Mesendoderm (in vitro differentiated cells): Measurements from ENCODE around the gene SPTSSB.

ENCODE experiments used
- DNase-seq: peaks from one replicate; pipeline ENCODE4 v3.0.0; 2013
- H2AK5ac ChIP-seq: 2 replicates; pipeline ENCODE4 v1.6.1; 2013; ENCODE audit warnings: low read length, inconsistent platforms
- H2BK120ac ChIP-seq: 2 replicates; pipeline ENCODE4 v1.6.1; 2013; ENCODE audit warnings: low read depth, mild to moderate bottlenecking, low read length, moderate library complexity, mixed read lengths
- H2BK15ac ChIP-seq: replicated peaks from 2 replicates; pipeline ENCODE4 v1.6.1; 2013; ENCODE audit warnings: low read depth, mild to moderate bottlenecking, moderate library complexity
- H2BK5ac ChIP-seq: 2 replicates; pipeline ENCODE4 v1.6.1; 2013; ENCODE audit warnings: low read length, inconsistent platforms
- H3K18ac ChIP-seq: 2 replicates; pipeline ENCODE4 v1.6.1; 2013; ENCODE audit warnings: mild to moderate bottlenecking, low read length, mixed read lengths
- H3K23ac ChIP-seq: one replicate; pipeline ENCODE4 v1.6.1; 2013; ENCODE audit warnings: low read length
- H3K27ac ChIP-seq: 2 replicates; pipeline ENCODE4 v1.5.1; 2013; ENCODE audit warnings: low read depth, mild to moderate bottlenecking, inconsistent platforms, low read length, moderate library complexity
- H3K27me3 ChIP-seq: 2 replicates; pipeline ENCODE4 v1.6.1; 2013; ENCODE audit warnings: low read length, control low read depth, mild to moderate bottlenecking, inconsistent platforms; ENCODE audit not compliant: insufficient read depth, poor library complexity
- H3K36me3 ChIP-seq: 2 replicates; pipeline ENCODE4 v1.6.1; 2013; ENCODE audit warnings: low read length, inconsistent platforms; ENCODE audit not compliant: control insufficient read depth, insufficient read depth
- H3K4ac ChIP-seq: one replicate; pipeline ENCODE4 v1.6.1; 2013; ENCODE audit warnings: low read depth, mild to moderate bottlenecking, low read length, moderate library complexity
- H3K4me1 ChIP-seq: 2 replicates; pipeline ENCODE4 v1.6.1; 2013; ENCODE audit warnings: low read depth, low read length, inconsistent platforms; ENCODE audit not compliant: control insufficient read depth
- H3K4me2 ChIP-seq: 2 replicates; pipeline ENCODE4 v1.6.1; 2013; ENCODE audit warnings: low read length
- H3K4me3 ChIP-seq: 2 replicates; pipeline ENCODE4 v1.5.1; 2013; ENCODE audit warnings: mild to moderate bottlenecking, low read length
- H3K56ac ChIP-seq: one replicate; pipeline ENCODE4 v1.6.1; 2013; ENCODE audit warnings: low read length
- H3K79me1 ChIP-seq: 2 replicates; pipeline ENCODE4 v1.6.1; 2013; ENCODE audit warnings: low read length, inconsistent platforms
- H3K79me2 ChIP-seq: 2 replicates; pipeline ENCODE4 v1.6.1; 2013; ENCODE audit warnings: mild to moderate bottlenecking, low read length; ENCODE audit not compliant: control insufficient read depth, insufficient read depth
- H3K9ac ChIP-seq: 2 replicates; pipeline ENCODE4 v1.6.1; 2013; ENCODE audit warnings: low read length, inconsistent platforms
- H4K5ac ChIP-seq: one replicate; pipeline ENCODE4 v1.6.1; 2013; ENCODE audit warnings: low read length
- H4K8ac ChIP-seq: one replicate; pipeline ENCODE4 v1.6.1; 2013; ENCODE audit warnings: low read depth, mild to moderate bottlenecking, control low read depth, low read length, moderate library complexity
- WGBS: extraction: QIAGEN DNeasy Blood & Tissue Kit; methylation state at CpG from one replicate; pipeline ENCODE4 v1.1.7; 2013; ENCODE audit warnings: low lambda C conversion rate, missing lambda C conversion rate; ENCODE audit not compliant: insufficient coverage; ENCODE audit errors: extremely low coverage; 5-methylcytosine and 5-hydroxymethylcytosine counted together

The SPTSSB gene

GRCh38 chr3:161413855-161414210, 42.5 kb upstream of the SPTSSB start:
- H3K18ac ChIP-seq, result no peak overlapping the region
- no peaks in the 10 kb centered on the region for H3K79me2 ChIP-seq
- no peak for DNase-seq
- H3K9ac ChIP-seq, result no peak overlapping the region
- no peak overlapping the region for H4K5ac ChIP-seq
- H3K36me3 ChIP-seq, result no peaks in the 10 kb centered on the region
- no peak overlapping the region for H3K27ac ChIP-seq
- H3K4me2 ChIP-seq, result no peak overlapping the region
- no peak overlapping the region for H3K4ac ChIP-seq
- H4K8ac ChIP-seq, result no peak overlapping the region
- H2BK15ac ChIP-seq, result no peak overlapping the region
- no peak overlapping the region for H3K23ac ChIP-seq
- no peak overlapping the region for H3K4me3 ChIP-seq
- no peak overlapping the region for H2AK5ac ChIP-seq
- H2BK5ac ChIP-seq, result no peak overlapping the region
- H3K27me3 ChIP-seq, result no peaks in the 10 kb centered on the region
- no peak overlapping the region for H3K56ac ChIP-seq
- peaks cover 2% of the 10 kb centered on the region for H3K4me1 ChIP-seq
- no CpG with 5 or more reads among the region's 1 CpG for WGBS
- H2BK120ac ChIP-seq, result no peak overlapping the region
- no peaks in the 10 kb centered on the region for H3K79me1 ChIP-seq

- Histone ChIP-seq H3K27me3 (no peaks in the 10 kb centered on the region), H3K4me3 (no peak overlapping the region)
- peak; percentile 11 for DNase-seq
Observed at GRCh38 chr3:161413127-161413854, 42.0 kb upstream of the SPTSSB start.

DNA sequence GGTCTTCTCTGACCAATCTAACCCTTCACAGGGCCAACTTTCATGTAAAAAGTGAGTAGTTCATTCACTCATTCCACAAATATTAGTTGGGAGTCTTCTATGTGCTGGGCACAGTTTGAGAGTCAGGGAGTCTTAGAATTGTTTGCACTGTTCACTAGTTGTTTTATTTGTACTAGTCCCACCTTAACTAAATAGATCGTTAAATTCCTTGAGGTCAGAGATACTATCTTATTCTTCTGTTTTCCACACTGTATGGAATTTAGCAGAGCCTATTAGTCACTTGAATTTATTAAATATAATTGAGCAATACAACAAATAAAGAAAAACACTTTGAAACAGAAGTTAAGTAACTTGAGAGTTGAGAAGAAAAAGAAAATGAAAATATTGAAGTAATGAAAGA, 40.8 kb upstream of the SPTSSB start:
- H4K8ac ChIP-seq, result no peak overlapping the region
- no peak overlapping the region for H2BK15ac ChIP-seq
- no peak overlapping the region for H4K5ac ChIP-seq
- no peak overlapping the region for H3K4me3 ChIP-seq
- H3K36me3 ChIP-seq, result no peaks in the 10 kb centered on the region
- no peak overlapping the region for H3K4me2 ChIP-seq
- no peak for DNase-seq
- no peak overlapping the region for H3K23ac ChIP-seq
- H3K18ac ChIP-seq, result no peak overlapping the region
- H3K79me2 ChIP-seq, result no peaks in the 10 kb centered on the region
- peaks cover 2% of the 10 kb centered on the region for H3K4me1 ChIP-seq
- peak overlapping the region; percentile 73 for H2BK120ac ChIP-seq
- H3K27me3 ChIP-seq, result no peaks in the 10 kb centered on the region
- H3K4ac ChIP-seq, result no peak overlapping the region
- no peak overlapping the region for H3K56ac ChIP-seq
- H3K79me1 ChIP-seq, result no peaks in the 10 kb centered on the region
- H3K9ac ChIP-seq, result no peak overlapping the region
- no CpG with 5 or more reads among the region's 1 CpG for WGBS
- H2BK5ac ChIP-seq, result no peak overlapping the region
- H3K27ac ChIP-seq, result no peak overlapping the region
- H2AK5ac ChIP-seq, result no peak overlapping the region

More at GRCh38 chr3:161413127-161413854, 42.0 kb upstream of the SPTSSB start:
- H3K23ac ChIP-seq, result no peak overlapping the region
- H3K27ac ChIP-seq, result no peak overlapping the region
- no peak overlapping the region for H3K4me2 ChIP-seq
- H2BK15ac ChIP-seq, result no peak overlapping the region
- no peak overlapping the region for H3K18ac ChIP-seq
- H3K79me1 ChIP-seq, result no peaks in the 10 kb centered on the region
- H3K36me3 ChIP-seq, result no peaks in the 10 kb centered on the region
- H2BK5ac ChIP-seq, result no peak overlapping the region
- H2BK120ac ChIP-seq, result no peak overlapping the region
- no CpG with 5 or more reads among the region's 2 CpGs for WGBS
- no peak overlapping the region for H4K8ac ChIP-seq
- H3K56ac ChIP-seq, result no peak overlapping the region
- no peak overlapping the region for H2AK5ac ChIP-seq
- no peak overlapping the region for H4K5ac ChIP-seq
- no peak overlapping the region for H3K9ac ChIP-seq
- no peaks in the 10 kb centered on the region for H3K79me2 ChIP-seq
- no peak overlapping the region for H3K4ac ChIP-seq
- peaks cover 2% of the 10 kb centered on the region for H3K4me1 ChIP-seq

- Histone ChIP-seq H3K4me3 (no peak overlapping the region), H3K4me1 (peaks cover 2% of the 10 kb centered on the region), H3K27ac (no peak overlapping the region), H3K4ac (no peak overlapping the region), H2AK5ac (no peak overlapping the region), H3K36me3 (no peaks in the 10 kb centered on the region), H2BK5ac (no peak overlapping the region), H4K5ac (no peak overlapping the region), H3K4me2 (no peak overlapping the region), H2BK15ac (no peak overlapping the region), H3K18ac (no peak overlapping the region), H3K79me1 (no peaks in the 10 kb centered on the region), H3K27me3 (no peaks in the 10 kb centered on the region), H3K79me2 (no peaks in the 10 kb centered on the region), H3K23ac (no peak overlapping the region), H3K56ac (peak overlapping the region; percentile 53), H3K9ac (no peak overlapping the region), H2BK120ac (no peak overlapping the region), H4K8ac (no peak overlapping the region)
- WGBS, result no CpG with 5 or more reads among the region's 3 CpGs
- peak; percentile 14 for DNase-seq
Observed at GRCh38 chr3:161409858-161410257, 38.5 kb upstream of the SPTSSB start.

DNA sequence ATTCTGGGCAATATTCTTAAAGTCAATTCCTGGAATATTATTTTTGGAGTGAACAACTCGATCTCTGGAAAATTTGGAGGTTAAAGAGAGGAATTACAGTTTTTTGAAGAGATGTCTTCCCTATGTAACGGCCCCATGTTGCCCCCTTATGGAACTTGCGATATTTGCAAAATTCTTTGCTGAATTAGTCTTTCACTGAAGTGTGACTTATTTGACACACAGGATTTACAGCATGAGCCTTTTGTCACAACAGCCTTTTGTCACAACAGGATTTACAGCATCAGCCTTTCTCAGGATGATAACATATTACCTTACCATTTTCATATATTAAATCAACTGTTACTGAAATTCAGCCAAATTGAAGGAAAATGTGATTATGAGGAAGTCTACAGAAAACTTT, 37.8 kb upstream of the SPTSSB start:
- no peak overlapping the region for H2BK15ac ChIP-seq
- H4K8ac ChIP-seq, result no peak overlapping the region
- H3K4me2 ChIP-seq, result no peak overlapping the region
- no peak overlapping the region for H3K27ac ChIP-seq
- H3K4me1 ChIP-seq, result peaks cover 2% of the 10 kb centered on the region
- H3K27me3 ChIP-seq, result no peaks in the 10 kb centered on the region
- no peak overlapping the region for H3K4ac ChIP-seq
- H2AK5ac ChIP-seq, result no peak overlapping the region
- H3K18ac ChIP-seq, result no peak overlapping the region
- DNase-seq, result peak; percentile 76
- H4K5ac ChIP-seq, result no peak overlapping the region
- H3K23ac ChIP-seq, result no peak overlapping the region
- no peak overlapping the region for H3K9ac ChIP-seq
- no peak overlapping the region for H2BK5ac ChIP-seq
- WGBS, result no CpG with 5 or more reads among the region's 3 CpGs
- H2BK120ac ChIP-seq, result no peak overlapping the region
- no peak overlapping the region for H3K56ac ChIP-seq
- no peaks in the 10 kb centered on the region for H3K79me2 ChIP-seq
- no peak overlapping the region for H3K4me3 ChIP-seq
- no peaks in the 10 kb centered on the region for H3K79me1 ChIP-seq
- no peaks in the 10 kb centered on the region for H3K36me3 ChIP-seq
